Vagina (tissue), 2 donors: Measurements from ENCODE around the gene LGALS3. TPM values are rescaled to one million over a fixed set of nuclear protein-coding genes. Genes with fewer than 3 reads are reported as not detected.

Experiments
- DNase-seq, 2 donors: peaks; one replicate each; pipeline ENCODE4 v3.0.0-alpha.2; 2017; ENCODE audit errors: extremely low spot score in 2 of 2
- H3K27ac ChIP-seq: fragments of 200-600 bp; sonication (generic); one replicate; pipeline ENCODE4 v1.5.1; 2019
- H3K27me3 ChIP-seq: fragments of 200-600 bp; sonication (generic); one replicate; pipeline ENCODE4 v1.5.1; 2019
- H3K36me3 ChIP-seq, 2 donors: fragments of 200-600 bp; sonication (generic); one replicate each; pipeline ENCODE4 v1.5.1; 2017 to 2019
- H3K4me1 ChIP-seq: fragments of 200-600 bp; sonication (generic); one replicate; pipeline ENCODE4 v1.5.1; 2019
- H3K4me3 ChIP-seq, 2 donors: fragments of 200-600 bp; sonication (generic); 1 replicate in 1 of 2; 2 replicates in 1 of 2; pipeline ENCODE4 v1.5.1; 2016 to 2019
- H3K9me3 ChIP-seq: fragments of 200-600 bp; sonication (generic); one replicate; pipeline ENCODE4 v1.5.1; 2019
- POLR2A ChIP-seq, 2 donors: fragments of 450-650 bp; IDR thresholded peaks; one replicate each; pipeline ENCODE4 v1.6.1; 2017; ENCODE audit warnings: antibody characterized with exemption in 2 of 2, mild to moderate bottlenecking in 2 of 2, moderate library complexity in 2 of 2
- POLR2AphosphoS5 ChIP-seq, 2 donors: sonication (generic); formaldehyde crosslinking; IDR thresholded peaks; one replicate each; pipeline ENCODE4 v1.9.0; 2017; ENCODE audit warnings: antibody characterized with exemption in 2 of 2, mild to moderate bottlenecking in 2 of 2, low read depth in 1 of 2; ENCODE audit not compliant: insufficient read depth in 1 of 2
- intact Hi-C: fragments of 100-400 bp; cut with DNase I; formaldehyde crosslinking; loops from one replicate; pipeline ENCODE4 v1.15.1; 2023
- total RNA-seq: library from RNA; depleted of rRNA; stranded (reverse); fragments of >200 nt; gene quantifications from one replicate; pipeline ENCODE4 v1.2.3, GENCODE V29; 2016
- TF ChIP-seq, protein P1 (sequence below), 3 experiments: fragments of 450-650 bp in 2 of 3; fragments of 200-600 bp in 1 of 3; sonication (generic) in 1 of 3; IDR thresholded peaks; one replicate each; pipeline ENCODE4 v1.5.1; 2017 to 2019; ENCODE audit warnings: antibody characterized with exemption in 3 of 3, mild to moderate bottlenecking in 2 of 3, moderate library complexity in 2 of 3

Gene LGALS3
- total RNA-seq, 1 donor from 2014 or later: 417 TPM

DNA sequence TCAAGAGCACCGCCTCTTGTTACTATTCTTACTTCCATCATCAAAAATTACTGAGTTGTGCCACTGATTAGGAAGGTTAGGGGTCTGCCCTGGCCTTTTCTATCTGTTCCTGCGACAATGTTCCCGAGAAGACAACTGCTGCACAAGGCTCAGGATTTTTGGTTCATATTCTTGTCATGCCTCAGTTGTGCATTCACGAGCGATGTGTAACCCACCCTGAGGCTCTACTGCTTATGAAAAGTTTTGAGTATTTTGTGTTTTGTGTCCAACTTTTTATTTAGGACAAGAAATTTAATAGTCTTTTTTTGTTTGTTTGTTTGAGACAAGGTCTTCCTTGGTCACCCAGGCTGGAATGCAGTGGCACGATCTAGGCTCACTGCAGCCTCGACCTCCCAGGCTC lies 23.1 kb upstream of the LGALS3 start:
- H3K36me3 ChIP-seq: no peaks in the 10 kb centered on the region
- intact Hi-C loops: no loop called here

DNA sequence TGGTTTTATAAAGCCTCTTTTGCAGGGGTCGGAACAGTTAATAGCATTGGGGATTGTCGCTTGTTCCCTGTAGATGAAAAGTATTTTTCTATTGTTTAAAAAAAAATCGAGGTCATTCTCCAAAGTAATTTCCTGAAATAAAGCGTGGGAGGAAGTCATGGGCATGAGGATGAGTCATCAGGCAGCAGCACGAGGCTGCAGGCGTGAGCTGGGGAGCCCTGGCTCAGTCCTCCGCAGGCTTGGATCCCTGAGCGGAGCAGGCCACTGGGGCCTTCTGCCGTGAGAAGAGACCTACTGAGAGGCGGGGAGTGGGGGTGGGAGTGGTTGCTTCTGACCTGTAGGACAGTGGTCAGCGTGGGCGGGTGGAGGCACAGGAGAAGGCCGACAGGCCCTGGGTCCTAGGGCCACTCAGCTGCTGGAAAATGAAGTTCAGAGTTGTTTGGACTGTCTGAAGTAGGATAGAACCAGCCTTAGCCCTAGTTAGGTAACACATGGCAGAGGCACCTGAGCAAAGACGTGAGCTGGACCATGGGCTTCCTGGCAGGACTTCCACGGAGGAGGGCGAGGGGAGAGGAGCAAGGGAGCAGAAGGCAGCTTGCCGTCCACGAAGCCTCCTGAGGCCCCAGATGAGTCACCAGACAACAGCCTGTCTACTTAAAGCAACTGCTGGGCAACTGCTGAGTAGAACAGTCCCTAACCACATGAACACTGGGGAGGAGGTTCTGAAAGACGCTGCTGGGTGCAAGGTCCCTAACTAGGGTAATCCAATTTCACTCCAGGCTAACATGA lies 21.1 kb upstream of the LGALS3 start:
- H3K36me3 ChIP-seq: no peaks in the 10 kb centered on the region
- H3K4me1 ChIP-seq: peaks cover 60% of the 10 kb centered on the region
- peak in 1 of 2 donors; percentile 97 for DNase-seq

More for the DNA sequence above, 23.1 kb upstream of the LGALS3 start:
- Histone ChIP-seq H3K4me1 (peaks cover 79% of the 10 kb centered on the region), H3K4me3 (no peak overlapping the region), H3K9me3 (no peaks in the 10 kb centered on the region), H3K27me3 (no peaks in the 10 kb centered on the region), H3K27ac (peak overlapping the region; percentile 98)
- no peak for DNase-seq
- TF ChIP-seq POLR2A (IDR thresholded peaks at IDR 0.05) (no peak), POLR2AphosphoS5 (IDR thresholded peaks at IDR 0.05; ENCODE audit: insufficient read depth in 1 of 2, low read depth in 1 of 2) (no peak)
- TF ChIP-seq, protein P1, sequence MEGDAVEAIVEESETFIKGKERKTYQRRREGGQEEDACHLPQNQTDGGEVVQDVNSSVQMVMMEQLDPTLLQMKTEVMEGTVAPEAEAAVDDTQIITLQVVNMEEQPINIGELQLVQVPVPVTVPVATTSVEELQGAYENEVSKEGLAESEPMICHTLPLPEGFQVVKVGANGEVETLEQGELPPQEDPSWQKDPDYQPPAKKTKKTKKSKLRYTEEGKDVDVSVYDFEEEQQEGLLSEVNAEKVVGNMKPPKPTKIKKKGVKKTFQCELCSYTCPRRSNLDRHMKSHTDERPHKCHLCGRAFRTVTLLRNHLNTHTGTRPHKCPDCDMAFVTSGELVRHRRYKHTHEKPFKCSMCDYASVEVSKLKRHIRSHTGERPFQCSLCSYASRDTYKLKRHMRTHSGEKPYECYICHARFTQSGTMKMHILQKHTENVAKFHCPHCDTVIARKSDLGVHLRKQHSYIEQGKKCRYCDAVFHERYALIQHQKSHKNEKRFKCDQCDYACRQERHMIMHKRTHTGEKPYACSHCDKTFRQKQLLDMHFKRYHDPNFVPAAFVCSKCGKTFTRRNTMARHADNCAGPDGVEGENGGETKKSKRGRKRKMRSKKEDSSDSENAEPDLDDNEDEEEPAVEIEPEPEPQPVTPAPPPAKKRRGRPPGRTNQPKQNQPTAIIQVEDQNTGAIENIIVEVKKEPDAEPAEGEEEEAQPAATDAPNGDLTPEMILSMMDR (IDR thresholded peaks at IDR 0.05): no peak

DNA sequence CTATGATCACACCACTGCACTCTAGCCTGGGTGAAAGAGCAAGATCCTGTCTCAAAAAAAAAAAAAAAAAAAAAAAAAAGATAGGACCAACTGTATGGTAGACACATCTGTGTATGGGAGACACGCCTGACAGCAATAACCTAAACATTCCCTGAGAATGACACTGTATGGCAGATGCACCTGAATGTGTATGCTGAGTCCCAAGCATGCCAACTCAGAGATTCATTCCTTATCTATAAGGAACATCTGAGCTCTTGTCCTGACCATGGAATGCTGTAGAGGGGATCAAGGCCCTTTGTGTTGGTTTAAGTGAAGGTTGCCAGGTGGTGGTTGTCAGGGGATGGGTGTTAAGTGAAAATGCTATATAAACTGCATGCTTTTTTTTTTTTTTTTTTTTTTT lies 19.2 kb upstream of the LGALS3 start:
- H3K36me3 ChIP-seq: no peaks in the 10 kb centered on the region
- intact Hi-C loops: no loop called here
- H3K27me3 ChIP-seq: no peaks in the 10 kb centered on the region
- no peak for DNase-seq
- TF ChIP-seq POLR2A (IDR thresholded peaks at IDR 0.05) (no peak), POLR2AphosphoS5 (IDR thresholded peaks at IDR 0.05; ENCODE audit: insufficient read depth in 1 of 2, low read depth in 1 of 2) (no peak)
- TF ChIP-seq, protein P1 (IDR thresholded peaks at IDR 0.05): no peak
- peaks cover 41% of the 10 kb centered on the region for H3K4me1 ChIP-seq
- H3K9me3 ChIP-seq: no peaks in the 10 kb centered on the region
- H3K4me3 ChIP-seq: no peak overlapping the region
- peak overlapping the region; percentile 98 for H3K27ac ChIP-seq

More for the DNA sequence above, 21.1 kb upstream of the LGALS3 start:
- TF ChIP-seq POLR2AphosphoS5 (IDR thresholded peaks at IDR 0.05; ENCODE audit: insufficient read depth in 1 of 2, low read depth in 1 of 2): peak; percentile 96 to 98
- TF ChIP-seq, protein P1 (IDR thresholded peaks at IDR 0.05): no peak
- peak in 1 of 2 donors; percentile 43 for TF ChIP-seq POLR2A (IDR thresholded peaks at IDR 0.05)
- Histone ChIP-seq H3K27me3 (no peaks in the 10 kb centered on the region), H3K4me3 (no peak overlapping the region), H3K27ac (peak overlapping the region; percentile 98), H3K9me3 (no peaks in the 10 kb centered on the region)
- intact Hi-C loops: no loop called here

DNA sequence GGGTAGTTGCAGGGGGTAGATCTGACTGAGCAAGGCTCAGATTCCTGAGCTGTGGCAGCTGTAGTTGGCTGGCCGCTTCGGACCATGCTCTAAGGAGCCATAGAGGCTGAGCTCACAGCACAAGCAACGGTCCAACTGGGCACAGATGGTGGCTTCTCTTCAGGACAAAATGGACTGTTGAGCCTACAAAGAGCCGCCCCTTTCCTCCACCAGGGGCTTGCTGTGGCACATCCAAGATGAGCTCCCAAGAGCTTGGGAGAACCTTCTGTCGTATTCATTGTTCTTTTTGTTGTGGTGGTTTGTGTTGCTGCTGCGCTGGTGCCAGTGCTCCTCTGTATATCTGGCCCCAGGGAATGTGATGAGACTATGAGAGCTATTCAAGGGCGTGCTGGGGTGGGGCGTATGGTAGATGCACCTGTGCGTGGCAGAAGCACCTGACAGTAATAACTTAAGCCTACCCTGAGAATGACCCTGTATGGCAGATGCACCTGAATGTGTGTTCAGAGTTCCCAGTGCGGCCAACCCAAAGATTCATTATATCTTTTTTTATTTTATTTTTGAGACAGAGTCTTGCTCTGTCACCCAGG lies 17.8 kb upstream of the LGALS3 start:
- DNase-seq: no peak
- no peak overlapping the region for H3K4me3 ChIP-seq
- H3K9me3 ChIP-seq: no peaks in the 10 kb centered on the region
- TF ChIP-seq POLR2AphosphoS5 (IDR thresholded peaks at IDR 0.05; ENCODE audit: insufficient read depth in 1 of 2, low read depth in 1 of 2): no peak
- TF ChIP-seq, protein P1 (IDR thresholded peaks at IDR 0.05): no peak
- TF ChIP-seq POLR2A (IDR thresholded peaks at IDR 0.05): no peak
- intact Hi-C loops: no loop called here
- no peaks in the 10 kb centered on the region for H3K27me3 ChIP-seq
- no peak overlapping the region for H3K27ac ChIP-seq
- H3K4me1 ChIP-seq: peaks cover 31% of the 10 kb centered on the region
- H3K36me3 ChIP-seq: no peaks in the 10 kb centered on the region

DNA sequence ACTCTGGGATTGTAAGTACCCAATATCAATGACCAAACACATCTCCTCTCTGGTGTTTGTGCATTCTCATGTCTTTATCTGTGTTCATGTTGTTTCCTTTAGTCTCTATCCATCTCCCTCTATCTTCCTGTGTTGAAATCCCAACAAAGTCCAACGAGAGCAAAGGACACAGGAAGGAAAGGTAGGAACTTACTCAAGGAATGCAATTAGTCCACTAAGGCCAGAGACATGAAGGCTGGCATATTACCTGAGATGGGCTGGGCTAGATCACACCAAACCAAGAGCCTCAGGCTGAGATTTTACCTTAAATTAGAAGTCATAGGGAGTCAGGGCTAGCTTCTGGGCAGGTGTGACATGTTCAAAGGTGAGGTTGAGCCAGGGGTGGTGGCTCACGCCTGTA lies 14.3 kb upstream of the LGALS3 start:
- Histone ChIP-seq H3K9me3 (no peaks in the 10 kb centered on the region), H3K4me3 (no peak overlapping the region), H3K27ac (no peak overlapping the region), H3K4me1 (peaks cover 23% of the 10 kb centered on the region), H3K36me3 (no peaks in the 10 kb centered on the region), H3K27me3 (no peaks in the 10 kb centered on the region)
- no peak for DNase-seq
- intact Hi-C loops: no loop called here
- TF ChIP-seq POLR2A (IDR thresholded peaks at IDR 0.05): no peak
- TF ChIP-seq, protein P1 (IDR thresholded peaks at IDR 0.05): no peak
- TF ChIP-seq POLR2AphosphoS5 (IDR thresholded peaks at IDR 0.05; ENCODE audit: insufficient read depth in 1 of 2, low read depth in 1 of 2): no peak
